ENCODE measurements around the gene HES4.
"Not testable (repeated sequence)": the region's sequence is repeated elsewhere in the genome, so short reads cannot be mapped to it uniquely, and the experiment has no call there.

Gene HES4

GRCh38 chr1:978835-979743 is 20.8 kb downstream of the HES4 start:
- no peak for DNase-seq (ENCODE audit: low read depth in 3 of 3)

- no peak for DNase-seq (ENCODE audit: low read depth in 3 of 3)
These were observed 21.6 kb downstream of the HES4 start for GRCh38 chr1:978069-978834.

DNA sequence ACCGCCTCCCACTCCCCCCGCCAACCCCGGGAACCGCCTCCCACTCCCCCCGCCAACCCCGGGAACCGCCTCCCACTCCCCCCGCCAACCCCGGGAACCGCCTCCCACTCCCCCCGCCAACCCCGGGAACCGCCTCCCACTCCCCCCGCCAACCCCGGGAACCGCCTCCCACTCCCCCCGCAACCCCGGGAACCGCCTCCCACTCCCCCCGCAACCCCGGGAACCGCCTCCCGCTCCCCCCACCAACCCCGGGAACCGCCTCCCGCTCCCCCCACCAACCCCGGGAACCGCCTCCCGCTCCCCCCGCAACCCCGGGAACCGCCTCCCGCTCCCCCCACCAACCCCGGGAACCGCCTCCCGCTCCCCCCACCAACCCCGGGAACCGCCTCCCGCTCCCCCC is 23.1 kb downstream of the HES4 start:
- DNase-seq (ENCODE audit: low read depth in 3 of 3) = not testable (repeated sequence)

DNA sequence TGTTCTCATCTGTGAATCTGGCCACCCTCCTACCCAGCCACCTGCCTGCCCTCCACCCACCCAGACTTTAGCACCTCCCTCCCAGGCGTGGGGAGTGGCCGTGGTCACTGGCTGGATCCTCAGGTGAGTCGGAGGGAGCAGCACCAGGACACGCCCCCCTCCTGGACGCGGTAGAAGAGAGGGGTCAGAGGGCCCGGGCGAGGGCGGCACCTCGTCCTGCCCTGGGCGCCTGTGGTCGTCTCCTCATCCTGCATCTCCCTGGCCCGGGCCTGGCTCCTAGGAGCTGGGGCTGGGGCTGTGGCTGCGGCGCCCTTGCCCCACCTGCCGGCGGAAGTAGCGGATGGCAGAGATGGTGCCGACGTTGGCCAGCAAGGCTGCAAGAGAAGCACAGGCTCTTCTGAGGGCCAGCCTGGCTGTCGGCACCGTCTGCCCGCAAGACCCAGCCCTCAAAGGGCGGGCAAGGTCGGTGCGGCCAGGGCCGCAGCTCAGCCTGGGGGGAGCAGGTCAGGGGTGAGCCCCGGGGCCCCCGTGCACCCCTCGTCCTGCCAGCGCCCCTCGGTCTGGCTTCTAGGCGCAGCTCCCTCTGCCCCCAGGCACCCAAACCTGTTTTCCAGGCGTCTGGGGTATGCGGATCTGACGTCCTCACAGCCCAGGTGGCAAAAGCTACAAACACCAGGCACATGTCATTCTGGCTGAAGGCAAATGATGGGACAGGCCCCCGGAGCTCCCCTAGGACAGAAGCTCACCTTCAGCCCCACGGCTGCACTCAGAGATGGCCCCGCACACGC is 23.8 kb downstream of the HES4 start:
- DNase-seq (ENCODE audit: low read depth in 3 of 3) = peak in 1 of 3 donors; percentile 35

DNA sequence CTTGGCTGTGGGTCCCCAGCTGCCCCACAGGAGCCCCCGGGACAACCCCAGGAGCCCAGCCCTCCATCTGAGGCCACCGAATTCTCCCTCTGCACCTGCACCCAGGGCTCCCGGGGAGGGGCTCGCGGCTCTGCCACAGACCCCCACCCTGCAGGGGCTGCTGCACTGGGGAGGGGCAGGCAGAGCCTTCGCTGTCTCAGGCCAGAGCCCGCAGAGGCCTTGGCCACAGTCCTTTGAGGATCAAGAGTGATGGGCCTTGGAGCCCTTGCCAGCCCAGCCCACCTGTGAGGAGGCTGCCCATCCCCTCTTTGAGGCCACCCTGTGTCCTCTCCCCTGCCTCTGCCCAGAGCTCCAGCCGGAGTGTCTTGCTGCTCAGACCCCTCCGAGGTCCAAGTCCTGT is 24.5 kb downstream of the HES4 start:
- DNase-seq (ENCODE audit: low read depth in 3 of 3) = no peak

DNA sequence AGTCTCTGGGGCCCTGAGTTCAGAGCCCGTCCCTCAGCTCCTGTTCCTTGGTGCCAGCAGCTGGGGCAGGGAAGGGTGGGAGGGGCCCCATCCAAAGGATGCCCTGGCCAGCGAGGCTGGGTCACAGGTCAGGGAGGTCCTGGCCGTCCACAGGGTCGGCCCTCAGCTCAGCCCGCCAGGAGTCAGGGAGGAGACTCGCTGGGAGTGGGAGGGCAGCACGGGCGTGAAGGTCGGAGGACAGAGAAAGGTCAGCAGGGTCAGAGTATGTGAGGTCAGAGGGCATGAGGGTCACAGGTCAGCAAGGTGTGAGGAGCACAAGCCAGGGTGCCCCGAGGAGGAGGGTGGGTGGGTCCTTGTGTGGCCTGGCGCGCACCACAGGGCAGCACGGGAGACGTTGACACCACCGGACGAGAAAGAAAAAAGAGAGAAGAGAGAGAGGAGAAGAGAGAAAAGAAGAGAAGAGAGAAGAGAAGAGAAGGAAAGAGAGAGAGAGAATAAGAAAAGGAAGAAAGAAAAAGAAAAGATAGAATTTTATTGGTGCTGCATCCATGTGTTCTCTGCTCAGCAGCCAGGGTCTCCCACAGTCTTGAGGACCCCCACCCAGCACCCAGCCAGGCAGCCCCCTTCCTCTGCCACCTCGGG is 25.1 kb downstream of the HES4 start:
- no peak for DNase-seq (ENCODE audit: low read depth in 3 of 3)

DNA sequence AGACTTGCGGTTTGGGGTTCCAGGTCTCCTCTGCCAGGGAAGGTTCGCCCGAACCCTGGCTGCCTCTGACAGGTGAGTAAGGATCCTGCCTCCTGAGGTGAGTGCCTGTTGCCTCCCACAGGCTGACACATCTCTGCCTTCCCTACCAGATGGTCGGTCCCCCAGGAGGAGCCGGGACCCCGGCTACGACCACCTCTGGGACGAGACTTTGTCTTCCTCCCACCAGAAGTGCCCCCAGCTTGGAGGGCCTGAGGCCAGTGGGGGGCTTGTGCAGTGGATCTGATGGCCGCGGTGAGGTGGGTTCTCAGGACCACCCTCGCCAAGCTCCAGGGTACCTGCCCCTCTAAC is 25.6 kb downstream of the HES4 start:
- DNase-seq (ENCODE audit: low read depth in 3 of 3) = no peak

GRCh38 chr1:973459-974292 is 26.2 kb downstream of the HES4 start:
- DNase-seq (ENCODE audit: low read depth in 3 of 3) = no peak

DNA sequence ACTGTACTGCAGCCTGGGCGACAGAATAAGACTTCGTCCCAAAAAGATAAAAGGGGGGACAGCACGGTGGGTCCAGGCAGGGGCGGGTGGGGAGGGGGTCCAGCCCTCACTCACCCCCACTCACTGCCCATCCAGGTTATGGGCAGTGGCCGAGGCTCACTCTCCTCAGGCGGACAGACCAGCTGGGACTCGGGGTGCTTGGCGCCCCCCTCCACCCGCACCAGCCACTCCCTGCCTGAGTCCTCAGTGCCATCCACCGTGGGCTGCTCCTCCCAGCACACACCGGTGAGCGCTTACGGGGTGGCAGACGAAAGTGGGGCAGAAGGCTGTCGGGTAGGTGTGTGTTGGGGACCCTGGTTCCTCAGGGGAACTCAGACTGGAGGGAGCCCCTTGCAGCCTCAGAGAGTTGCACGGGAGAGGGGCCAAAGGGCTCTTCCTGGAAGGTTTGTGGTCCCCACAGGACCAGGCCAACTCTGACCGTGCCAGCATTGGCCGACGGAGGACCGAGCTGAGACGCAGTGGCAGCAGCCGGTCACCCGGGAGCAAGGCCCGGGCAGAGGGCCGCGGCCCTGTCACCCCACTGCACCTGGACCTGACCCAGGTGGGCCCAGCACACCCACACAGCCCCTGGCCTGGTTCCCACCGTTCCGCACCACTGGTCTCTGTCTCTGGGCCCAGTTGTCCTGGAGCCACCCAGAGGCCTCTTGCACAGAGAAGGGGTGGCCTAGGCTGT is 27.0 kb downstream of the HES4 start:
- DNase-seq (ENCODE audit: low read depth in 3 of 3) = no peak

DNA sequence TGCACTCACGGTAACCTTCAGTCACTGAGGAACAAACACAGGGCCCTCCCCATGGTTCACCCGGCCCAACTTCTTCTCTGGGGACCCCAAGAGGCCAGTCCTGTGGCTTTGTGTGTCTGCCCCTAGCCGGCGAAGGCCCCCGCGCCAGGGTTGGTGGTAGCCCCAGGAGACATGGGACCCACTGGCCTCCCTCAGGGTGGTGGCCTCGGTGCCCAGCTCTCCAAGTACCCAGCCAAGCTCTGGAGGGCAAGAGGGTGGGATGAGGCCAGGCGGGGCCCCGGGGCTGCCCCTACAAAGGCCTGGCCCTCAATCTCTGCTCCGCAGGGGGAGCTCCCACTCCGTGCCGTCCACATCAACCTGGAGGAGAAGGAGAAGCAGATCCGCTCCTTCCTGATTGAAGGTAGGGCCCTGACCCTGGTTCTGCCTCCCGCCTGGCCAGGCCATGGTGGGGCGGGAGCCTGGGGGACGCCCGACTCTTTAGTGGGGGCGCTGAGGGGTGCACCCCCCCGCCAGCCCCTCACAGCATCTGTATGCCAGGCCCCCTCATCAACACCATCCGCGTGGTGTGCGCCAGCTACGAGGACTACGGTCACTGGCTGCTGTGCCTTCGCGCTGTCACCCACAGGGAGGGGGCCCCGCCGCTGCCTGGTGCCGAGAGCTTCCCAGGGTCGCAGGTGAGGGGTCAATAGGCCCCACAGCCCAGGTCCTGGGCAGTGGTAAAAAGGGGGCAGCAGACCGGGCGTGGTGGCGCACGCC is 28.0 kb downstream of the HES4 start:
- DNase-seq (ENCODE audit: low read depth in 3 of 3) = no peak

DNA sequence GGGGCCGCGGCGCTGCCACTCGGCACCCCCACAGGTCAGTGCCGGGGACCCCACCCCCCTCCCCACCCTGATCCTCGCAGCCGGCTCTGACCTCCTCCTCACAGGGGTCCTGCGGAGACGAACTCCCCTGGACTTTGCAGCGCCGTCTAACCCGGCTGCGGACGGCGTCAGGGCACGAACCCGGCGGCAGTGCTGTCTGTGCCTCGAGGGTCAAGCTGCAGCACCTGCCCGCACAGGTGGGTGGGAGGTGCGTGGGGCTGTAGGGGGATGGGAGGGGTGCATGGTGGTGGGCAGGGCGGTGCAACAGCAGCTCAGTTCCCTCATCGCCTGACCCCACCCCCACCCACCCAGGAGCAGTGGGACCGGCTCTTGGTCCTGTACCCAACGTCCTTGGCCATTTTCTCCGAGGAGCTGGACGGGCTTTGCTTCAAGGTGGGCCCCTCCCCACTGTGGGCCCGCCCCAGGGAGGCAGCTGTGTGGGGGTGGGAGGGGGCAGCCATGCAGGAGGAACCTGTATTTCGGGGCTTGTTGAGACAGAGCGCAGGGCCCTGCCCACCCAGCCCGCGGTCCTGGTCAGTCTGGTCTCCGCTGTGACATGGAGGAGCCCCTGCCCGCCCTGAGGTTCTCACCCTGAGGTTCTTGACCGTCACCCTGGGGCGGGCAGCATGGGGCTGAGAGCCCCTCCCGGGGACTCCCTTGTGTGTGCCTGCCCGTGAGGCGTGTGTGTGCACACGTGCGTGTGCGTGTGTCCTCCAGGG is 28.7 kb downstream of the HES4 start:
- DNase-seq (ENCODE audit: low read depth in 3 of 3) = no peak

DNA sequence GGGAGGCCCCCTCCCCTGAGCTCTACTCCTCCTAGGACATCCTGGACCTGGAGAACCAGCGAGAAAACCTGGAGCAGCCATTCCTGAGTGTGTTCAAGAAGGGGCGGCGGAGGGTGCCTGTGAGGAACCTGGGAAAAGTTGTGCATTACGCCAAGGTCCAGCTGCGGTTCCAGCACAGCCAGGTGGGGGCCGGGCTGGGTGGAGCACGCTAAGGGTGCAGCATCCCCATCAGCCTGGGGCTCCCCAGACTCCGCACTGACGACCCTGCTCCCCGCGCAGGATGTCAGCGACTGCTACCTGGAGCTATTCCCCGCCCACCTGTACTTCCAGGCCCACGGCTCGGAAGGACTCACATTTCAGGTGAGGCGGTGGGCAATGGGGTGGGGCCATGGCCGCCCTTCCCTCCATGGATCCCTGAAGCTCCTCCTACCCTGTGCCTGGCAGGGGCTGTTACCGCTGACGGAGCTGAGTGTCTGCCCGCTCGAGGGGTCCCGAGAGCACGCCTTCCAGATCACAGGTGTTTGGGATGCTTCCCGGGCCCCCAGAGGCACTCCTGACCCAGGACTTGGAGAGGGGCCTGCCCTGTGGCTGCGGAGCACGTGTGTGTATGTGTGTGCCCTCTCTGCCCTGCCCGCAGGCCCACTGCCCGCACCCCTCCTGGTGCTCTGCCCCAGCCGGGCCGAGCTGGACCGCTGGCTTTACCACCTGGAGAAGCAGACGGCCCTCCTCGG is 29.5 kb downstream of the HES4 start:
- no peak for DNase-seq (ENCODE audit: low read depth in 3 of 3)

DNA sequence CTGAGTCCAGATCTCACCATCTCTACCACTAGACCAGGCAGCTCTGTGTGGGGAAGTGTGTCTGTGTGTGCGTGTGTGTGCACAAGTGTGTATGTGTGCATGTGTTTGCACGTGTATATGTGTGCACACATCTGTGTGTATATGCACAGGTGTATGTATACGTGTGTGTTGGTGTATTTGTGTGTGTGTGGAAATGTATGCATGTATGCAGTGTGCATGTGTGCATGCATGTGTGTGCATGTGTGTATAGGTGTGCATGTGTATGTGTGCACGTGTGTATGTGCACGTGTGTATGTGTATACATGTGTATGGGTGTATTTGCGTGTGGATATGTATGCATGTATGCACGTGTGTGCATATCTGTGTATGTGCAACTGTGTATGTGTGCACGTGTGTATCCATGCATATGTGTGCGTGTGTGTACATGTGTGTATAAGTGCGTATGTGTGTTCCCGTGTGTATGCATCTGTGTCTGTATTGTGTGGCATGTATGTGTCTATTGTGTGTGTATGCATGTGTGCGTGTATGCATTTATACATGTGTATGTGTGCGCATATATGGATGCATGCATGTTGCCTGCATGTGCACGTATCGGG is 30.5 kb downstream of the HES4 start:
- DNase-seq (ENCODE audit: low read depth in 3 of 3) = no peak

- DNase-seq (ENCODE audit: low read depth in 3 of 3) = no peak
These were observed 32.2 kb downstream of the HES4 start for GRCh38 chr1:967466-968343.

DNA sequence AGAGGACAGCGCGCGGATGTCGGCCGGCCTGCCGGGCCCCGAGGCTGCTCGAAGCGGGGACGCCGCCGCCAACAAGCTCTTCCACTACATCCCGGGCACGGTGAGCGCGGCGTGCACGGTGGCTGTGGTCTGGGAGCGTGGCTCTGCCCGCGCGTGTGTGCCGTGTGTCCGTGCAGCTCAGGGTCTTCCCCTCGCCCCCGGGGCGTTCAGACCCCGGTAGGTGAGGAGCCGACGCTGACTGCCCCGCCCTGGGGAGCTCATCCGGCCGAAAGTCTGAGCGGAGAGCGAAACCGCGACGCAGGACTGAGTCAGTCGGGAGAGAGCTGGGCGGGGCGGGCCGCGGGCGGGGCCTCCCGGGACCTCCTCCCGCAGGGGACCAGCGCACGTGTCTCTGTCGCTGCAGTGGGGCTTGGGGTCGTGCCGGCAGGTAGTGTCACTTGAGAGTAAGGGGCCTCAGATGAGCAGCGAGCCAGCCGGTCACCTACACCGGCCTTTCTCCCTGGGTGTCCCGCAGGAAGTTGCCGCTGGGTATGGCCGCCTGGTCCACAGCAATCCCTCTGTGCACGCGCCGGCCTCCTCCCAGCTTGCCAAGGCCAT is 33.1 kb downstream of the HES4 start:
- DNase-seq (ENCODE audit: low read depth in 3 of 3) = peak; percentile 64 to 86 (median 66)

DNA sequence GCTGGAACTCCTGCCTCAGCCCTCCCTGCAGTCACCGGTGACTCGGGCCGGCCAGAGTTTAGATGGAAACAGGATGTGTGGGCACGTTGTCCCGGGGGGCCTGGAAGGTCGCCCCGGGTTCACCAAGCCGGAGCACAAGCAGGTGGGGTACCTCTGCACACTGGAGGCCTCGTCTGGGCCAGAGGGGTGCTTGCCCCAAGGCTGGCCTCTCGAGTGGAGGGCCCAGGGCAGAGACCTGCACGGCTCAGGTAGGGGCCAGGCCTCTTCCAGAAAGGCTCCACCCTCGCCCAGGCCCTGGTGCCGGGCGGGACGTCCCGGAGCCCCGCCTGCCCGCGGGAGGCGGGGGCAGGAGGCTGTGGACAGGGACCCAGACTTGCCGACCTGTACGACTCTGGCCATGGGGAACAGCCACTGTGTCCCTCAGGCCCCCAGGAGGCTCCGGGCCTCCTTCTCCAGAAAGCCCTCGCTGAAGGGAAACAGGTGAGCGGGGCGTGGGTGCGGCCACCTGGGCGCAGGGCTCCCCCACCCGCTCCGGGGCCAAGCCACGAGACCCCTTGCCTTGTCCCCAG is 33.7 kb downstream of the HES4 start, which contains the start of gene PLEKHN1:
TSS of gene PLEKHN1 (plus strand) at position 348 of the 569 bp plus-strand sequence. CDS start at position 398, 50 bp downstream.
- no peak for DNase-seq (ENCODE audit: low read depth in 3 of 3)
